ENCODE data around the gene GRIN2A. TPM values are rescaled to one million over a fixed set of nuclear protein-coding genes. Genes with fewer than 3 reads are reported as not detected.

Gene GRIN2A
- total and polyA plus RNA-seq, 2 of the 13 experiments (the other 11 are each of a cell fraction or from before 2014, with no cell fraction given), result not detected

- Histone ChIP-seq H3K4me3 (replicated peaks in 1 of 3; ENCODE audit: insufficient read depth in 1 of 3, low read depth in 2 of 3, low read length in 3 of 3) (no peak overlapping the region), H3K27me3 (ENCODE audit: control insufficient read depth in 1 of 2, insufficient read depth in 2 of 2, low read length in 2 of 2) (peaks cover 0 to 25% of the 10 kb centered on the region in 2 experiments; a peak in 3 of 5 replicates), H2AFZ (ENCODE audit: low read length) (no peak overlapping the region), H4K20me1 (ENCODE audit: insufficient read depth, low read length) (no peaks in the 10 kb centered on the region), H3K79me2 (ENCODE audit: insufficient read depth, low read length) (no peaks in the 10 kb centered on the region), H3K4me2 (ENCODE audit: low read depth, low read length) (no peak overlapping the region), H3K27ac (ENCODE audit: extremely low read length, insufficient read depth, low read length) (no peak overlapping the region), H3K4me1 (ENCODE audit: insufficient read depth, low read length) (no peaks in the 10 kb centered on the region), H3K9me3 (ENCODE audit: low read length) (no peaks in the 10 kb centered on the region), H3K9ac (ENCODE audit: insufficient read depth, low read depth, low read length) (no peak overlapping the region), H3K36me3 (replicated peaks in 1 of 2; ENCODE audit: control insufficient read depth in 1 of 2, insufficient read depth in 2 of 2, low read length in 2 of 2) (no peaks in the 10 kb centered on the region)
- FAIRE-seq, result no peak
- in situ Hi-C loops (cut with HindIII; ENCODE audit: extremely low pct_ligation_motif_present, low pct_unique_long_range_greater_than_20kb), result no loop called here
- intact Hi-C loops (cut with micrococcal nuclease; ENCODE audit: unreplicated experiment), result no loop called here
- TF ChIP-seq ZNF354B (CRISPR knock-in tag; IDR thresholded peaks at IDR 0.05) (no peak), IRF9 (CRISPR knock-in tag; IDR thresholded peaks at IDR 0.05; ENCODE audit: borderline replicate concordance) (no peak), MXD4 (CRISPR knock-in tag; IDR thresholded peaks at IDR 0.05) (no peak), HMGXB4 (CRISPR knock-in tag; IDR thresholded peaks at IDR 0.05; ENCODE audit: borderline replicate concordance in 1 of 2, low read depth in 1 of 2) (no peak), MATR3 (CRISPR knock-in tag; IDR thresholded peaks at IDR 0.05) (no peak), ZNF672 (CRISPR knock-in tag; IDR thresholded peaks at IDR 0.05) (no peak), PAF1 (CRISPR knock-in tag; IDR thresholded peaks at IDR 0.05) (no peak)
- CTCF ChIA-PET (ENCODE audit: low intra/inter-chr PET ratio, low total read pairs), result no interaction called here
- 0% methylated on average over 3 of the region's 3 CpGs for WGBS (ENCODE audit: low lambda C conversion rate)
- BruUV-seq (replicated peaks), result no TSS peak
- no peak for DNase-seq (ENCODE audit: low spot score)
- POLR2A ChIA-PET, result no interaction called here
- no peak for ATAC-seq
Observed at GRCh38 chr16:10126686-10127085, 55.5 kb downstream of the GRIN2A start.

Data from HepG2 (cell line).